CD14-positive monocyte (primary cell): ENCODE data around the gene SSPN. TPM values are rescaled to one million over a fixed set of nuclear protein-coding genes. Genes with fewer than 3 reads are reported as not detected.

Experiments used
- DNase-seq, 3 donors: peaks; one replicate each; pipeline ENCODE4 v3.0.0-alpha.2; 2011 to 2022
- H2AFZ ChIP-seq: 2 replicates; pipeline ENCODE4 v1.6.0; 2012; ENCODE audit warnings: mild to moderate bottlenecking, low read depth, low read length, inconsistent platforms; ENCODE audit not compliant: insufficient read depth, poor library complexity, severe bottlenecking
- H3K27ac ChIP-seq, 2 donors: 1 replicate in 1 of 2; 2 replicates in 1 of 2; pipeline ENCODE4 v1.5.1; 2012 to 2013; ENCODE audit warnings: low read length in 2 of 2, control low read depth in 1 of 2, inconsistent platforms in 1 of 2, low read depth in 1 of 2, mild to moderate bottlenecking in 1 of 2
- H3K27me3 ChIP-seq, 2 donors: one replicate each; pipeline versions ENCODE4 v1.6.0 to v1.6.1; 2011 to 2013; ENCODE audit warnings: low read length in 2 of 2; ENCODE audit not compliant: control insufficient read depth in 2 of 2, insufficient read depth in 2 of 2
- H3K36me3 ChIP-seq, 2 donors: replicated peaks in 1 of 2; 1 replicate in 1 of 2; 2 replicates in 1 of 2; pipeline versions ENCODE4 v1.5.1 to v1.6.1; 2012 to 2013; ENCODE audit warnings: low read length in 2 of 2, control low read depth in 1 of 2, inconsistent platforms in 1 of 2, mild to moderate bottlenecking in 1 of 2; ENCODE audit not compliant: insufficient read depth in 2 of 2, control insufficient read depth in 1 of 2
- H3K4me1 ChIP-seq, 2 donors: 1 replicate in 1 of 2; 2 replicates in 1 of 2; pipeline versions ENCODE4 v1.5.1 to v1.6.1; 2012 to 2013; ENCODE audit warnings: low read length in 2 of 2, control low read depth in 1 of 2, inconsistent platforms in 1 of 2, mild to moderate bottlenecking in 1 of 2, moderate library complexity in 1 of 2; ENCODE audit not compliant: insufficient read depth in 2 of 2, control insufficient read depth in 1 of 2
- H3K4me2 ChIP-seq: replicated peaks from 2 replicates; pipeline ENCODE3; 2012; ENCODE audit warnings: low read length, moderate library complexity, mild to moderate bottlenecking; ENCODE audit not compliant: poor library complexity, severe bottlenecking; ENCODE audit errors: extremely low read depth
- H3K4me3 ChIP-seq, 3 experiments: fragments of 200-600 bp in 1 of 3; sonication (generic) in 1 of 3; replicated peaks in 1 of 3; 1 replicate in 2 of 3; 2 replicates in 1 of 3; pipeline ENCODE4 v1.5.1; 2011 to 2013; ENCODE audit warnings: low read length in 3 of 3, mild to moderate bottlenecking in 3 of 3, control low read depth in 2 of 3, low read depth in 2 of 3, inconsistent platforms in 1 of 3, moderate library complexity in 1 of 3
- H3K79me2 ChIP-seq: 2 replicates; pipeline ENCODE4 v1.6.0; 2012; ENCODE audit warnings: mild to moderate bottlenecking, control low read depth, inconsistent platforms, low read length, moderate library complexity; ENCODE audit not compliant: insufficient read depth
- H3K9ac ChIP-seq: 2 replicates; pipeline ENCODE4 v1.6.0; 2017; ENCODE audit warnings: low read length, mild to moderate bottlenecking; ENCODE audit not compliant: insufficient read depth, poor library complexity, severe bottlenecking
- H3K9me3 ChIP-seq, 2 donors: replicated peaks in 1 of 2; 1 replicate in 1 of 2; 2 replicates in 1 of 2; pipeline versions ENCODE4 v1.5.1 to v1.6.1; 2012 to 2013; ENCODE audit warnings: low read length in 2 of 2, control low read depth in 1 of 2; ENCODE audit not compliant: control insufficient read depth in 1 of 2, insufficient read depth in 1 of 2
- H4K20me1 ChIP-seq: 2 replicates; pipeline ENCODE4 v1.6.0; 2012; ENCODE audit warnings: mild to moderate bottlenecking, low read length, control low read depth, moderate library complexity; ENCODE audit not compliant: insufficient read depth
- H3K27ac Mint-ChIP-seq, 7 donors: one replicate each; pipeline ENCODE4 v1.8.0; 2020; ENCODE audit warnings: mild to moderate bottlenecking in 7 of 7, mixed read lengths in 7 of 7, moderate library complexity in 6 of 7, inconsistent platforms in 2 of 7
- H3K27me3 Mint-ChIP-seq, 3 donors: one replicate each; pipeline ENCODE4 v1.8.0; 2021 to 2022; ENCODE audit warnings: low read depth in 3 of 3, mild to moderate bottlenecking in 3 of 3, mixed read lengths in 3 of 3, moderate library complexity in 3 of 3, inconsistent platforms in 1 of 3
- H3K36me3 Mint-ChIP-seq, 2 donors: one replicate each; pipeline ENCODE4 v1.8.0; 2020; ENCODE audit warnings: mixed read lengths in 2 of 2, inconsistent platforms in 1 of 2, mild to moderate bottlenecking in 1 of 2
- H3K4me1 Mint-ChIP-seq: one replicate; pipeline ENCODE4 v1.8.0; 2020; ENCODE audit warnings: mild to moderate bottlenecking, mixed read lengths
- H3K4me3 Mint-ChIP-seq, 2 donors: one replicate each; pipeline ENCODE4 v1.8.0; 2020; ENCODE audit warnings: mild to moderate bottlenecking in 2 of 2, mixed read lengths in 2 of 2, moderate library complexity in 1 of 2
- H3K9me3 Mint-ChIP-seq, 7 donors: one replicate each; pipeline ENCODE4 v1.8.0; 2020 to 2022; ENCODE audit warnings: mixed read lengths in 7 of 7, mild to moderate bottlenecking in 6 of 7, moderate library complexity in 6 of 7, inconsistent platforms in 2 of 7
- WGBS: methylation state at CpG from one replicate; pipeline ENCODE4 v1.1.5; 2013; ENCODE audit warnings: missing lambda C conversion rate; ENCODE audit not compliant: insufficient coverage; 5-methylcytosine and 5-hydroxymethylcytosine counted together
- intact Hi-C, 2 donors: fragments of 100-400 bp; cut with micrococcal nuclease; formaldehyde crosslinking; loops; one replicate each; pipeline versions ENCODE4 v1.15.0 to v1.15.1; 2023
- polyA plus RNA-seq, 3 donors: library from polyadenylated mRNA; depleted of rRNA in 1 of 3; unstranded in 2 of 3; stranded (reverse) in 1 of 3; fragments of 300-500 nt in 2 of 3; fragments of >200 nt in 1 of 3; fragmentation: Illumina TruSeq in 2 of 3; gene quantifications; 1 replicate in 2 of 3; 2 replicates in 1 of 3; pipeline ENCODE4 v1.2.3, GENCODE V29; 2012 to 2021
- TF ChIP-seq, protein P1 (sequence below): fragments of 200-600 bp; IDR thresholded peaks from one replicate; pipeline ENCODE4 v1.8.0; 2022; ENCODE audit warnings: antibody characterized with exemption, mild to moderate bottlenecking

Gene SSPN
- polyA plus RNA-seq, 3 donors = 0.15 TPM; not detected in 2

DNA sequence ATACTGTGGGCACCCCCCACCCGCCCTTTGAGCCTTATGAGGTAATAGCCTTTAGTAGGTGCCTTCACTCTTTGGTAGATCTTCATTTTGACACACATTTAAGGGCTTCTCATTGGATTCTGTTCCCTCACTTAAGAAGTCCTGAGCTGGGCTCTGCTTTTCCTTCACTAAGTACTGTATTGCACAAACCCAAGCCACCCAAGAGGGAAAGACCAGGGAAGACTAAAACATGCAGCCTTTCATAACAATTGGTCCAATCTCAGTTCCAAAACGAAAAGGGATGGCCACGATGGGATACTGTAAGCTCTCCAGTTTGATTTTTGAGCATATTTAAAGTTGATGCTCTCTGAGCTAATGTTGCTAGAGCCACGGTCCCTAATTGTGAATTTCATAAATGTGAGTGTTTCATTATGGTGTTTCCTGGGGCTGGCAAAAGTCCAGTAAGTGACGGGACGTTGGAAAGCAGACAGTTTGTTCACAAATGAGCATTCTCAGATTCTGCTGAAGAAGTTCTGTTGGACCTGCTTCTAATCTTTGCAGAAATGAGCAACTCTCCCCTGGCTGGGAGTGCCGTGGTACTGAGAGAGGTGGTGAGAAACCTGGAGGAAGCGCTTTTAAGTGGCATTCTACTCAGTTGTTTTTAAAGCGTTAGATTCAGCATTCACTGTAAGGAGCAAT is 9.4 kb downstream of the SSPN start:
- no peak overlapping the region for H3K4me3 ChIP-seq
- DNase-seq = no peak
- H3K9ac ChIP-seq = no peak overlapping the region
- no peaks in the 10 kb centered on the region for H4K20me1 ChIP-seq
- Mint-ChIP-seq H3K36me3 (no peaks in the 10 kb centered on the region), H3K27me3 (peaks cover 0 to 2% (median 0%) of the 10 kb centered on the region in 3 donors), H3K4me1 (no peaks in the 10 kb centered on the region), H3K27ac (no peak overlapping the region), H3K9me3 (no peaks in the 10 kb centered on the region), H3K4me3 (no peak overlapping the region)
- H3K9me3 ChIP-seq = no peaks in the 10 kb centered on the region
- TF ChIP-seq, protein P1, sequence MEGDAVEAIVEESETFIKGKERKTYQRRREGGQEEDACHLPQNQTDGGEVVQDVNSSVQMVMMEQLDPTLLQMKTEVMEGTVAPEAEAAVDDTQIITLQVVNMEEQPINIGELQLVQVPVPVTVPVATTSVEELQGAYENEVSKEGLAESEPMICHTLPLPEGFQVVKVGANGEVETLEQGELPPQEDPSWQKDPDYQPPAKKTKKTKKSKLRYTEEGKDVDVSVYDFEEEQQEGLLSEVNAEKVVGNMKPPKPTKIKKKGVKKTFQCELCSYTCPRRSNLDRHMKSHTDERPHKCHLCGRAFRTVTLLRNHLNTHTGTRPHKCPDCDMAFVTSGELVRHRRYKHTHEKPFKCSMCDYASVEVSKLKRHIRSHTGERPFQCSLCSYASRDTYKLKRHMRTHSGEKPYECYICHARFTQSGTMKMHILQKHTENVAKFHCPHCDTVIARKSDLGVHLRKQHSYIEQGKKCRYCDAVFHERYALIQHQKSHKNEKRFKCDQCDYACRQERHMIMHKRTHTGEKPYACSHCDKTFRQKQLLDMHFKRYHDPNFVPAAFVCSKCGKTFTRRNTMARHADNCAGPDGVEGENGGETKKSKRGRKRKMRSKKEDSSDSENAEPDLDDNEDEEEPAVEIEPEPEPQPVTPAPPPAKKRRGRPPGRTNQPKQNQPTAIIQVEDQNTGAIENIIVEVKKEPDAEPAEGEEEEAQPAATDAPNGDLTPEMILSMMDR = no peak
- H3K4me2 ChIP-seq = no peak overlapping the region
- no peaks in the 10 kb centered on the region for H3K27me3 ChIP-seq
- H3K36me3 ChIP-seq = no peaks in the 10 kb centered on the region
- 75% methylated on average over 3 of the region's 9 CpGs for WGBS
- H2AFZ ChIP-seq = no peak overlapping the region
- intact Hi-C loops = no loop called here
- no peaks in the 10 kb centered on the region for H3K4me1 ChIP-seq
- H3K27ac ChIP-seq = no peak overlapping the region
- no peaks in the 10 kb centered on the region for H3K79me2 ChIP-seq

DNA sequence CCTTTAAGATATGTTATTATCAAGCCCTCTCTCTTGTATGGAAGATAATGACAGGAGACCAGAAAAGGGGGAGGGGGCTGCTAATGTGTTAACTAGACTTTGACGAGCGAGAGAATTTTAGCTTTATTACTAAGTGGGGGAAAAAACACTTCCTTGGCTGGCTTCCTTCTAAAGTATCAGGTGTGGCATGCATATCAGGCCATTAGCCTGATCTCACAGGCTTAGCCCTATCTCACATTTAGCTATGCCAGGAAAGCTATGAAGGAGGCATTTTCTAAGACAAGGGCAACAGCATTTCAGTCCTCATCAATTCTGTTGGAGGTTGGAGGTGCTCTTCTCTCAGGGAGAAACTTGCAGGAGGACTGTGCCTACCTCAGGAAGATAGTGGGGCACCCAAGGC is 9.9 kb downstream of the SSPN start:
- H3K79me2 ChIP-seq = no peaks in the 10 kb centered on the region
- H3K27ac ChIP-seq = no peak overlapping the region
- H3K27me3 ChIP-seq = no peaks in the 10 kb centered on the region
- no peak for DNase-seq
- Mint-ChIP-seq H3K27ac (no peak overlapping the region), H3K36me3 (no peaks in the 10 kb centered on the region), H3K9me3 (no peaks in the 10 kb centered on the region), H3K4me1 (no peaks in the 10 kb centered on the region), H3K4me3 (no peak overlapping the region), H3K27me3 (peaks cover 0 to 2% (median 0%) of the 10 kb centered on the region in 3 donors)
- no peaks in the 10 kb centered on the region for H4K20me1 ChIP-seq
- intact Hi-C loops = no loop called here
- TF ChIP-seq, protein P1 = no peak
- no peaks in the 10 kb centered on the region for H3K4me1 ChIP-seq
- H3K36me3 ChIP-seq = no peaks in the 10 kb centered on the region
- H3K4me2 ChIP-seq = no peak overlapping the region
- no peaks in the 10 kb centered on the region for H3K9me3 ChIP-seq
- no peak overlapping the region for H3K4me3 ChIP-seq
- H3K9ac ChIP-seq = no peak overlapping the region
- WGBS = 100% methylated on average over 1 of the region's 2 CpGs
- H2AFZ ChIP-seq = no peak overlapping the region
